HEK293 (cell line): ENCODE data around the gene TEKT5.

Experiments used
- CTCF ChIP-seq: fragments of 450-650 bp; formaldehyde crosslinking; IDR thresholded peaks from 2 replicates; pipeline ENCODE4 v1.5.1; 2016; ENCODE audit warnings: missing biosample characterization, missing genetic modification characterization
- HIC1 ChIP-seq: fragments of 450-650 bp; formaldehyde crosslinking; IDR thresholded peaks from 2 replicates; pipeline ENCODE4 v1.5.1; 2016; ENCODE audit warnings: missing biosample characterization, missing genetic modification characterization
- PBX3 ChIP-seq: sonication (generic); formaldehyde crosslinking; IDR thresholded peaks from 2 replicates; pipeline ENCODE4 v1.8.1; 2022; ENCODE audit warnings: mild to moderate bottlenecking, moderate library complexity, missing genetic modification reagents
- REST ChIP-seq: fragments of 450-650 bp; formaldehyde crosslinking; IDR thresholded peaks from 2 replicates; pipeline ENCODE4 v1.5.1; 2016; ENCODE audit warnings: missing biosample characterization, missing genetic modification characterization
- TRIM28 ChIP-seq: IDR thresholded peaks from 2 replicates; pipeline ENCODE4 v1.6.1; 2011; ENCODE audit warnings: low read length, control low read depth, borderline replicate concordance
- ZNF138 ChIP-seq: fragments of 450-650 bp; formaldehyde crosslinking; IDR thresholded peaks from 2 replicates; pipeline ENCODE4 v1.5.1; 2016; ENCODE audit warnings: missing biosample characterization, missing genetic modification characterization, borderline replicate concordance
- ZNF202 ChIP-seq: fragments of 450-650 bp; formaldehyde crosslinking; IDR thresholded peaks from 2 replicates; pipeline ENCODE4 v1.5.1; 2016; ENCODE audit warnings: missing biosample characterization, missing genetic modification characterization, borderline replicate concordance
- ZNF24 ChIP-seq: fragments of 450-650 bp; formaldehyde crosslinking; IDR thresholded peaks from 2 replicates; pipeline ENCODE4 v1.5.1; 2016; ENCODE audit warnings: missing biosample characterization, missing genetic modification characterization
- ZNF274 ChIP-seq, 2 experiments: fragments of 200-500 bp in 1 of 2; fragments of 450-650 bp in 1 of 2; sonication (Bioruptor generic) in 1 of 2; formaldehyde crosslinking in 1 of 2; IDR thresholded peaks; 2 replicates each; pipeline versions ENCODE4 v1.5.1 to v1.6.1; 2014 to 2016; ENCODE audit warnings: borderline replicate concordance in 1 of 2, inconsistent platforms in 1 of 2, low read length in 1 of 2, missing biosample characterization in 1 of 2, missing genetic modification characterization in 1 of 2
- ZNF416 ChIP-seq: fragments of 450-650 bp; formaldehyde crosslinking; IDR thresholded peaks from 2 replicates; pipeline ENCODE4 v1.5.1; 2016; ENCODE audit warnings: missing biosample characterization, missing genetic modification characterization
- ZNF514 ChIP-seq: fragments of 450-650 bp; formaldehyde crosslinking; IDR thresholded peaks from 2 replicates; pipeline ENCODE4 v1.5.1; 2016; ENCODE audit warnings: missing biosample characterization, missing genetic modification characterization
- ZNF529 ChIP-seq: fragments of 450-650 bp; formaldehyde crosslinking; IDR thresholded peaks from 2 replicates; pipeline ENCODE4 v1.5.1; 2017; ENCODE audit warnings: missing genetic modification characterization, missing biosample characterization; ENCODE audit not compliant: insufficient replicate concordance
- ZNF560 ChIP-seq: fragments of 450-650 bp; formaldehyde crosslinking; IDR thresholded peaks from 2 replicates; pipeline ENCODE4 v1.5.1; 2017; ENCODE audit warnings: missing biosample characterization, missing genetic modification characterization, borderline replicate concordance
- ZNF654 ChIP-seq: fragments of 450-650 bp; formaldehyde crosslinking; IDR thresholded peaks from 2 replicates; pipeline ENCODE4 v1.5.1; 2016; ENCODE audit warnings: low read depth, missing biosample characterization, missing genetic modification characterization

- TF ChIP-seq ZNF560 (no peak), TRIM28 (no peak), HIC1 (no peak), ZNF529 (no peak), ZNF416 (no peak), ZNF274 (IDR thresholded peaks at IDR 0.05; ENCODE audit: low read length) (no peak), ZNF274 (tag by site-specific recombination; IDR thresholded peaks at IDR 0.05; ENCODE audit: borderline replicate concordance) (no peak), CTCF (tag by site-specific recombination) (no peak), ZNF24 (tag by site-specific recombination) (no peak), ZNF138 (tag by site-specific recombination) (no peak), ZNF514 (tag by site-specific recombination) (no peak), ZNF654 (no peak), PBX3 (CRISPR knock-in tag) (no peak), REST (no peak), ZNF202 (no peak)
Observed at GRCh38 chr16:10668322-10669045, 26.2 kb downstream of the TEKT5 start.
